ENCODE measurements around the gene MCTP1.

Gene MCTP1

GRCh38 chr5:95162231-95162992, 122.5 kb downstream of the MCTP1 start:
- DNase-seq, result no peak
- in situ Hi-C loops (cut with HindIII; ENCODE audit: low pct_ligation_motif_present, low sequenced_read_pairs), result no loop called here
- no peaks in the 10 kb centered on the region for H3K36me3 ChIP-seq (replicated peaks)
- H3K4me3 ChIP-seq (ENCODE audit: low read depth, low read length), result no peak overlapping the region
- no peak overlapping the region for H3K27ac ChIP-seq
- no peak for TF ChIP-seq CTCF (IDR thresholded peaks at IDR 0.05; ENCODE audit: low read depth, low read length, missing control alignments)
- no peaks in the 10 kb centered on the region for H3K27me3 ChIP-seq (replicated peaks)

GRCh38 chr5:95159603-95160002, 125.3 kb downstream of the MCTP1 start:
- TF ChIP-seq CTCF (IDR thresholded peaks at IDR 0.05; ENCODE audit: low read depth, low read length, missing control alignments), result no peak
- Histone ChIP-seq H3K27me3 (replicated peaks) (no peaks in the 10 kb centered on the region), H3K36me3 (replicated peaks) (no peaks in the 10 kb centered on the region), H3K27ac (no peak overlapping the region), H3K4me3 (ENCODE audit: low read depth, low read length) (no peak overlapping the region)
- no peak for DNase-seq
- in situ Hi-C loops (cut with HindIII; ENCODE audit: low pct_ligation_motif_present, low sequenced_read_pairs), result no loop called here

- Histone ChIP-seq H3K4me3 (ENCODE audit: low read depth, low read length) (no peak overlapping the region), H3K27me3 (replicated peaks) (no peaks in the 10 kb centered on the region), H3K36me3 (replicated peaks) (no peaks in the 10 kb centered on the region), H3K27ac (no peak overlapping the region)
- in situ Hi-C loops (cut with HindIII; ENCODE audit: low pct_ligation_motif_present, low sequenced_read_pairs), result no loop called here
- no peak for TF ChIP-seq CTCF (IDR thresholded peaks at IDR 0.05; ENCODE audit: low read depth, low read length, missing control alignments)
- DNase-seq, result no peak
These were observed 129.0 kb downstream of the MCTP1 start for GRCh38 chr5:95155888-95156287.

- Histone ChIP-seq H3K36me3 (replicated peaks) (no peaks in the 10 kb centered on the region), H3K27ac (no peak overlapping the region), H3K4me3 (ENCODE audit: low read depth, low read length) (no peak overlapping the region), H3K27me3 (replicated peaks) (no peaks in the 10 kb centered on the region)
- TF ChIP-seq CTCF (IDR thresholded peaks at IDR 0.05; ENCODE audit: low read depth, low read length, missing control alignments), result no peak
- in situ Hi-C loops (cut with HindIII; ENCODE audit: low pct_ligation_motif_present, low sequenced_read_pairs), result no loop called here
- no peak for DNase-seq
These were observed 131.4 kb downstream of the MCTP1 start for GRCh38 chr5:95153511-95153910.

- DNase-seq, result no peak
- in situ Hi-C loops (cut with HindIII; ENCODE audit: low pct_ligation_motif_present, low sequenced_read_pairs), result no loop called here
- TF ChIP-seq CTCF (IDR thresholded peaks at IDR 0.05; ENCODE audit: low read depth, low read length, missing control alignments), result no peak
These were observed 132.4 kb downstream of the MCTP1 start for GRCh38 chr5:95152535-95152934.

GRCh38 chr5:95152131-95152530, 132.8 kb downstream of the MCTP1 start:
- Histone ChIP-seq H3K36me3 (replicated peaks) (no peaks in the 10 kb centered on the region), H3K27me3 (replicated peaks) (no peaks in the 10 kb centered on the region), H3K4me3 (ENCODE audit: low read depth, low read length) (no peak overlapping the region), H3K27ac (no peak overlapping the region)
- in situ Hi-C loops (cut with HindIII; ENCODE audit: low pct_ligation_motif_present, low sequenced_read_pairs), result no loop called here
- no peak for DNase-seq
- no peak for TF ChIP-seq CTCF (IDR thresholded peaks at IDR 0.05; ENCODE audit: low read depth, low read length, missing control alignments)

More at GRCh38 chr5:95152535-95152934, 132.4 kb downstream of the MCTP1 start:
- Histone ChIP-seq H3K27ac (no peak overlapping the region), H3K27me3 (replicated peaks) (no peaks in the 10 kb centered on the region), H3K36me3 (replicated peaks) (no peaks in the 10 kb centered on the region), H3K4me3 (ENCODE audit: low read depth, low read length) (no peak overlapping the region)

All from brain microvascular endothelial cell (primary cell).